Esophagus muscularis mucosa (tissue), 3 donors: ENCODE data around the gene ZNF594.

ENCODE experiments used
- CTCF ChIP-seq, 3 experiments: fragments of 200-600 bp in 2 of 3; fragments of 450-650 bp in 1 of 3; sonication (generic) in 2 of 3; IDR thresholded peaks; one replicate each; pipeline ENCODE4 v1.5.1; 2017 to 2019; ENCODE audit warnings: antibody characterized with exemption in 3 of 3, mild to moderate bottlenecking in 2 of 3, moderate library complexity in 1 of 3
- POLR2A ChIP-seq: fragments of 450-650 bp; IDR thresholded peaks from one replicate; pipeline ENCODE4 v1.6.1; 2017; ENCODE audit warnings: antibody characterized with exemption, moderate library complexity, mild to moderate bottlenecking, low read depth
- POLR2AphosphoS5 ChIP-seq, 2 donors: sonication (generic); formaldehyde crosslinking; IDR thresholded peaks; one replicate each; pipeline ENCODE4 v1.6.1; 2017; ENCODE audit warnings: antibody characterized with exemption in 2 of 2

- TF ChIP-seq POLR2AphosphoS5 (IDR thresholded peaks at IDR 0.05) (no peak), POLR2A (no peak), CTCF (IDR thresholded peaks at IDR 0.05) (no peak)
Observed at GRCh38 chr17:5211458-5211857, 19.8 kb upstream of the ZNF594 start.
